KOPT-K1 (cell line): Measurements from ENCODE around the gene CHMP4B.

Experiments
- H3K27ac ChIP-seq: fragments of 200-600 bp; sonication (generic); 2 replicates; pipeline ENCODE4 v1.5.1; 2016; ENCODE audit warnings: antibody characterized with exemption, mild to moderate bottlenecking, low read depth, low read length; ENCODE audit not compliant: poor library complexity, severe bottlenecking
- H3K36me3 ChIP-seq: fragments of 200-600 bp; sonication (generic); 2 replicates; pipeline ENCODE4 v1.5.1; 2017; ENCODE audit warnings: antibody characterized with exemption, mild to moderate bottlenecking, low read length, moderate library complexity; ENCODE audit not compliant: insufficient read depth
- H3K9me3 ChIP-seq: fragments of 200-600 bp; sonication (generic); 2 replicates; pipeline ENCODE4 v1.5.1; 2017; ENCODE audit warnings: antibody characterized with exemption, low read length, mild to moderate bottlenecking; ENCODE audit not compliant: insufficient read depth, poor library complexity, severe bottlenecking

The CHMP4B gene

DNA sequence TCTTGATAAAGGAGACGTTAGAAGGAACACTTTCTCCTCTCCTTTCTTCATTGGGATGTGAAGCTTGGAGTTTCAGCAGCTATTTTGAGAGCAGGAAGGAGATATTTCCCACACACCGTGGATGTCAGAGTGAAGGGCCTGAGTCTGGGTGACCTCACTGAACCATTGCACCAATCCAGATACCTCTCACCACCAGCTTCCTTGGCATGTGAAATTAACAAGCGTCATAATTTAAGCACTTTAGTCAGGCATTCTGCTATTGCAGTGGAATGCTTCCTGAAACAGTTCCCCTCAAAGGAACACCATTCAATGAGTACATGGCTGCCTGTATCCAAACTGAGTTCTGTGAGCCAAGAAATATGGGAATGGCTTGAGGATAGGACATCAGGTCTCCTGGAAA, 83.7 kb downstream of the CHMP4B start:
- Histone ChIP-seq H3K27ac (no peak overlapping the region), H3K36me3 (no peaks in the 10 kb centered on the region), H3K9me3 (peaks cover 6% of the 10 kb centered on the region)

GRCh38 chr20:33896509-33896908, 85.4 kb downstream of the CHMP4B start:
- H3K9me3 ChIP-seq, result no peaks in the 10 kb centered on the region
- H3K36me3 ChIP-seq, result no peaks in the 10 kb centered on the region
- no peak overlapping the region for H3K27ac ChIP-seq

DNA sequence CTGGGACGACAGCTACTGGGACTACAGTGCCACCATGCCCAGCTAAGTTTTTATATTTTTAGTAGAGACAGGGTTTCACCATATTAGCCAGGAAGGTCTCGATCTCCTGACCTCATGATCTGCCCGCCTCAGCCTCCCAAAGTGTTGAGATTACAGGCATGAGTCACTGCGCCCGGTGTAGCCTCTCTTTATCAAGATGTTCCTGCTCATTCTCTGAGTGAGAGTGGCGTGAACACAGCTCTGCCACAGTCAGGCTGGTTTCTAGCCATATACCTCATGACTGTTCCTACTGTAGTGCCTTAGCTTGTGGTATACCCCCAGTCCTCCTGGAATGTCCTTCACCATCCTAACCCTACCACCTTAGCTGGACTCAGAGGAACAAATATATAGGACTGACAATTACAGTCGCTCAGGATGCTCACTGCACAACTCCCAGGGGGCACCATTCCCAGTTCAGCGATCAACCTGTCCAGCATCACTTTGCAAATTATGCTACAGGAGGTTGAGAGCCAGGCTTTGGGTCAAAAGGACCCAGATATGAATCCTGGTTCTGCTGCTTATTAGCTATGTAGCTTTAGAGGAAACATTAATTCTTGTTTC, 86.3 kb downstream of the CHMP4B start:
- Histone ChIP-seq H3K27ac (no peak overlapping the region), H3K36me3 (no peaks in the 10 kb centered on the region), H3K9me3 (no peaks in the 10 kb centered on the region)

DNA sequence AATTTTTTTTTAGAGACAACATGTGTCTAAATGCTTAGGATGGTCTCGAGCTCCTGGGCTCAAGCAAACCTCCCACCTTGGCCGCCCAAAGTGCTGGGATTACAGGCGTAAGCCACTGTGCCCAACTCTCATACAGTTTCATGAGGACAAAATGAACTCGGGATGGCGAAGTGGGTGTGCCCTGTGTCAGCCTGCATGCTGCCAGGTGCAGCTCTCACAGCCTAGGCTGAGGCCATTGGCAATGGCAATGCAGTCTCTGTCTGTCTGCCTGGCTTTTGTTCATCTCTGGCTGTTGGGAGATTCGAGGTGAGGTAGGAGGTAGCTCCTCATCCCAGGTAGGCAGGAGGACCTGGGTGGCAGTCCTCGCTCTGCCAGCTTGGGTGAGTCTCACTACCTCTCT, 88.0 kb downstream of the CHMP4B start:
- no peaks in the 10 kb centered on the region for H3K36me3 ChIP-seq
- no peak overlapping the region for H3K27ac ChIP-seq

DNA sequence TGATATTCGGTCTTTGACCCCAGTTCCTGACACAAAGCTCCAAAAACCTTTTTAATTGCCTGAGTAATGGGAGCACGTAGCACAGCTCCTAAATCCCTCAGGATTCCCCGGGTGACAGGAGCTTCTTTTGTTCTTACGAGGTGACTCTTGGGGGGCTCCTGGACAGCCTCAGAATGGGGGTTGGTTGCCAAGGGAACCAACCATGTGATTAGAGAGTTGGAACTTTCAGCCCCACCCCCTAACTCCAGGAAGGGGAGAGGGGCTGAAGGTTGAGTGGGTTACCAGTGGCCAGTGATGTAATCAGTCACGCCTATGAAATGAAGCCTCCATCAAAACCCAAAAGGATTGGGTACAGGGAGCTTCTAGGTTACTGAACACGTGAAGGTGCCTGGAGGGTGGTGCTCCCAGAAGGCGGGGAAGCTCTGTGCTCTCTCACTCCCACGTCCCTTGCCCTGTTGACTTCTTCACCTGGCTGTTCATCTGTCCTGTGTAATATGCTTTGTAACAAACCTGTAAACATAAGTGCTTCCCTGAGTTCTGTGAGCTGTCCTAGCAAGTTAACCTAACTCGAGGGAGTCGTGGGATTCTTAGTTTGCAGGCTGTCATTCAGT, 89.5 kb downstream of the CHMP4B start:
- H3K9me3 ChIP-seq, result no peaks in the 10 kb centered on the region

More for the DNA sequence above, 88.0 kb downstream of the CHMP4B start:
- no peaks in the 10 kb centered on the region for H3K9me3 ChIP-seq

DNA sequence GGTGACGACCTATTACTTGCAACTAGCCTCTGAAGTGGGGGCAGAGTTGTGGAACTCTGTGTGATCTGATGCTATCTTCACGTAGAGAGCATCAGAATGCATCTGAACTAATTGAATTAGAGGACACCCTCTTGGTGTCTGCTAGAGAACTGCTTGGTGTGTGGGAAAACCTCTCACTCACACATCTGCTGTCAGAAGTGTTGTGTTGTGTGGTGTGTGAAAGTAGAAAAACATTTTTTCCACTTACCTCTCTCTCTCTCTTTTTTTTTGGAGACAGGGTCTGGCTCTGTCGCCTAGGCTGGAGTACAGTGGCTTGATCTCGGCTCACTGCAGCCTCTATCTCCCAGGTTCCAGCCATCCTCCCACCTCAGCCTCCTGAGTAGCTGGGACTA, 90.0 kb downstream of the CHMP4B start:
- no peaks in the 10 kb centered on the region for H3K9me3 ChIP-seq
- H3K36me3 ChIP-seq, result no peaks in the 10 kb centered on the region
- no peak overlapping the region for H3K27ac ChIP-seq

More for the DNA sequence above, 89.5 kb downstream of the CHMP4B start:
- Histone ChIP-seq H3K27ac (no peak overlapping the region), H3K36me3 (no peaks in the 10 kb centered on the region)

DNA sequence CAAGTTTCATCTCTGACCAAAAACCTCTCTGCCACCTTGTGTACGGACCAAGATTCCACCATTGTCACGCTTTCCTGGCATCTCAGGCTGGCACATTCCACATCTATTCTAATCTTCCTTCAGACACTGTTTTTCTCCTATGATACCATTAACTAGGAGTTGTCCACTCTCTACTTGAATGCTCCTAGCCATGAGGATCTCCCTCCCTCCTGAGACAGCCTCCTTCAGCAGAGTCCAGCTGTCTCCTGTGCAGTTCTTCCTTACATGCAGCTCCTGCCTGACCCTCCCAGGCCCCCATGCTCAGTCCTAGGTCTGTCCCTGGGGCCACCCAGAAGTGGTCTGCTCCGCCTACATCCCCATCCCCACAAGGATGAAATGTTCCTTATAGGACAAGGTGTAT, 90.9 kb downstream of the CHMP4B start:
- Histone ChIP-seq H3K27ac (no peak overlapping the region), H3K36me3 (no peaks in the 10 kb centered on the region), H3K9me3 (no peaks in the 10 kb centered on the region)
